GM23338 (cell line): ENCODE data around the gene S100PBP. TPM values are rescaled to one million over a fixed set of nuclear protein-coding genes. Genes with fewer than 3 reads are reported as not detected.

Experiments
- ATAC-seq: fragments of 200-7000 bp; cut with Tn5 transposase; 3 replicates; pipeline ENCODE4 v1.9.1; 2020
- DNase-seq: peaks from one replicate; pipeline ENCODE4 v3.0.0-alpha.2; 2015; ENCODE audit warnings: low spot score
- H2AFZ ChIP-seq: fragments of 200-600 bp; sonication (generic); 2 replicates; pipeline ENCODE4 v1.8.0; 2016; ENCODE audit warnings: antibody characterized with exemption, mild to moderate bottlenecking, moderate library complexity
- H3F3A ChIP-seq: fragments of 200-600 bp; sonication (generic); replicated peaks from 2 replicates; pipeline ENCODE4 v1.8.0; 2017; ENCODE audit warnings: antibody characterized with exemption, mixed run types, low read depth
- H3K27ac ChIP-seq: fragments of 200-600 bp; sonication (generic); 2 replicates; pipeline ENCODE4 v1.6.1; 2016; ENCODE audit warnings: low read depth
- H3K27me3 ChIP-seq: fragments of 200-600 bp; sonication (generic); 2 replicates; pipeline ENCODE4 v1.8.0; 2016; ENCODE audit warnings: mild to moderate bottlenecking, mixed run types, moderate library complexity; ENCODE audit not compliant: insufficient read depth
- H3K36me3 ChIP-seq: fragments of 200-600 bp; sonication (generic); 2 replicates; pipeline ENCODE4 v1.8.0; 2016; ENCODE audit warnings: mild to moderate bottlenecking; ENCODE audit not compliant: insufficient read depth
- H3K4me1 ChIP-seq: fragments of 200-600 bp; sonication (generic); 2 replicates; pipeline ENCODE4 v1.8.0; 2016; ENCODE audit warnings: mild to moderate bottlenecking, moderate library complexity; ENCODE audit not compliant: insufficient read depth
- H3K4me2 ChIP-seq: fragments of 200-600 bp; sonication (generic); 2 replicates; pipeline ENCODE4 v1.7.1; 2017; ENCODE audit warnings: mixed run types
- H3K4me3 ChIP-seq: fragments of 200-600 bp; sonication (generic); 2 replicates; pipeline ENCODE4 v1.6.1; 2016; ENCODE audit warnings: mixed run types
- H3K79me2 ChIP-seq: fragments of 200-600 bp; sonication (generic); replicated peaks from 2 replicates; pipeline ENCODE4 v1.8.0; 2017; ENCODE audit warnings: mild to moderate bottlenecking; ENCODE audit not compliant: insufficient read depth
- H3K9me2 ChIP-seq: fragments of 200-600 bp; sonication (generic); 2 replicates; pipeline ENCODE4 v1.8.0; 2017; ENCODE audit not compliant: insufficient read depth
- H4K20me1 ChIP-seq: fragments of 200-600 bp; sonication (generic); replicated peaks from 2 replicates; pipeline ENCODE4 v1.8.0; 2017; ENCODE audit warnings: mild to moderate bottlenecking; ENCODE audit not compliant: insufficient read depth
- H3K27ac Mint-ChIP-seq: 2 replicates; pipeline ENCODE4 v1.8.0; 2020; ENCODE audit warnings: inconsistent platforms, mild to moderate bottlenecking, moderate library complexity, mixed read lengths
- H3K27me3 Mint-ChIP-seq: 3 replicates; pipeline ENCODE4 v1.8.0; 2022; ENCODE audit warnings: low read depth, mild to moderate bottlenecking, moderate library complexity, mixed read lengths, inconsistent platforms; ENCODE audit not compliant: insufficient read depth, poor library complexity
- H3K36me3 Mint-ChIP-seq: 3 replicates; pipeline ENCODE4 v1.8.0; 2021; ENCODE audit warnings: low read depth, mild to moderate bottlenecking, inconsistent platforms, moderate library complexity, mixed read lengths
- H3K4me1 Mint-ChIP-seq: 3 replicates; pipeline ENCODE4 v1.8.0; 2020; ENCODE audit warnings: mild to moderate bottlenecking, inconsistent platforms, mixed read lengths
- H3K4me3 Mint-ChIP-seq: 3 replicates; pipeline ENCODE4 v1.8.0; 2021; ENCODE audit warnings: moderate library complexity, mild to moderate bottlenecking, inconsistent platforms, mixed read lengths
- H3K9me3 Mint-ChIP-seq: 3 replicates; pipeline ENCODE4 v1.8.0; 2020; ENCODE audit warnings: moderate library complexity, mild to moderate bottlenecking, inconsistent platforms, mixed read lengths
- CREB1 ChIP-seq: fragments of 250-450 bp; sonication (Bioruptor Pico); IDR thresholded peaks from 2 replicates; pipeline ENCODE4 v1.5.0; 2020; ENCODE audit warnings: low read depth, mild to moderate bottlenecking, moderate library complexity
- ETS1 ChIP-seq: IDR thresholded peaks from 2 replicates; pipeline ENCODE4 v1.6.1; 2016; ENCODE audit warnings: antibody characterized with exemption
- EZH2 ChIP-seq: fragments of 200-600 bp; sonication (generic); IDR thresholded peaks from one replicate; pipeline ENCODE4 v1.8.0; 2017; ENCODE audit warnings: antibody characterized with exemption, mild to moderate bottlenecking, low read depth; ENCODE audit not compliant: unreplicated experiment
- EZH2phosphoT487 ChIP-seq: fragments of 200-600 bp; sonication (generic); IDR thresholded peaks from one replicate; pipeline ENCODE4 v1.8.1; 2018; ENCODE audit warnings: antibody characterized with exemption; ENCODE audit not compliant: unreplicated experiment
- JUNB ChIP-seq: IDR thresholded peaks from one replicate; pipeline ENCODE4 v1.6.1; 2016; ENCODE audit warnings: antibody characterized with exemption; ENCODE audit not compliant: unreplicated experiment
- NANOG ChIP-seq: IDR thresholded peaks from 2 replicates; pipeline ENCODE4 v1.6.1; 2016; ENCODE audit warnings: antibody characterized with exemption, borderline replicate concordance
- POLR2AphosphoS5 ChIP-seq: IDR thresholded peaks from 2 replicates; pipeline ENCODE4 v1.6.1; 2016; ENCODE audit warnings: antibody characterized with exemption, low read depth
- REST ChIP-seq: IDR thresholded peaks from one replicate; pipeline ENCODE4 v1.6.1; 2018; ENCODE audit warnings: antibody characterized with exemption; ENCODE audit not compliant: unreplicated experiment
- STAT1 ChIP-seq: IDR thresholded peaks from one replicate; pipeline ENCODE4 v1.6.1; 2016; ENCODE audit warnings: antibody characterized with exemption; ENCODE audit not compliant: unreplicated experiment
- ZNF114 ChIP-seq: fragments of 250-450 bp; sonication (Bioruptor Pico); IDR thresholded peaks from 2 replicates; pipeline ENCODE4 v1.5.0; 2020; ENCODE audit warnings: mild to moderate bottlenecking, moderate library complexity
- ZNF462 ChIP-seq: fragments of 250-450 bp; sonication (Bioruptor Pico); IDR thresholded peaks from 2 replicates; pipeline ENCODE4 v1.5.0; 2020; ENCODE audit warnings: mild to moderate bottlenecking, moderate library complexity
- polyA plus RNA-seq: library from polyadenylated mRNA; unstranded; fragments of >200 nt; fragmentation: Nextera tagmentation; extraction: Ambion mirVana; gene quantifications from 2 replicates; pipeline ENCODE4 v1.2.1, GENCODE V29; 2016
- total RNA-seq: library from RNA; depleted of rRNA; stranded (reverse); fragments of >200 nt; shearing (Covaris generic); gene quantifications from 2 replicates; pipeline ENCODE4 v1.2.3, GENCODE V29; 2014

The S100PBP gene
- total and polyA plus RNA-seq, 2 experiments from 2014 or later: 30.6 to 65.2 TPM

- Histone ChIP-seq H3K27ac (no peak overlapping the region), H3K9me2 (no peaks in the 10 kb centered on the region), H3K4me3 (no peak overlapping the region), H3K4me1 (peaks cover 18% of the 10 kb centered on the region; the same call in 1 of the 2 replicates), H3K4me2 (no peak overlapping the region), H4K20me1 (no peaks in the 10 kb centered on the region), H3K27me3 (peaks cover 37% of the 10 kb centered on the region), H3F3A (peaks cover 9% of the 10 kb centered on the region; the same call in 1 of the 2 replicates), H3K36me3 (no peaks in the 10 kb centered on the region), H3K79me2 (no peaks in the 10 kb centered on the region), H2AFZ (no peak overlapping the region)
- H3K27me3 Mint-ChIP-seq: peaks cover 27% of the 10 kb centered on the region
- no peak for TF ChIP-seq ETS1
- no peak for TF ChIP-seq ZNF114
- no peak for TF ChIP-seq REST
- no peak for TF ChIP-seq ZNF462 (CRISPR knock-in tag)
- TF ChIP-seq JUNB: no peak
- no peak for TF ChIP-seq EZH2
- TF ChIP-seq POLR2AphosphoS5: no peak
- TF ChIP-seq EZH2phosphoT487: no peak
- TF ChIP-seq STAT1: no peak
- no peak for TF ChIP-seq NANOG
- no peak for TF ChIP-seq CREB1
- ATAC-seq (no peak), DNase-seq (no peak)
- peaks cover 5% of the 10 kb centered on the region; the same call in 2 of the 3 replicates for H3K36me3 Mint-ChIP-seq
- H3K9me3 Mint-ChIP-seq: no peaks in the 10 kb centered on the region; the same call in 2 of the 3 replicates
- H3K27ac Mint-ChIP-seq: no peak overlapping the region
- peaks cover 19% of the 10 kb centered on the region for H3K4me1 Mint-ChIP-seq
- H3K4me3 Mint-ChIP-seq: no peak overlapping the region
Measured at GRCh38 chr1:32867151-32867550, 49.7 kb downstream of the S100PBP start.
